ENCODE measurements around the gene GTF3C2. TPM values are rescaled to one million over a fixed set of nuclear protein-coding genes. Genes with fewer than 3 reads are reported as not detected.

The GTF3C2 gene
- total RNA-seq, 1 experiment from 2014 or later: 109 TPM

- no peak overlapping the region for H2BK12ac ChIP-seq (ENCODE audit: insufficient read length, low read depth, low read length)
- H3K4me1 ChIP-seq (ENCODE audit: insufficient read depth, low read length): peaks cover 3% of the 10 kb centered on the region; the same call in 1 of the 2 replicates
- no peak for DNase-seq
- WGBS (ENCODE audit: extremely low coverage, insufficient read length, low lambda C conversion rate): no CpG with 5 or more reads among the region's 6 CpGs
- H3K4ac ChIP-seq (ENCODE audit: low read depth, low read length): no peak overlapping the region
- Mint-ChIP-seq H3K27me3 (ENCODE audit: low read depth) (no peaks in the 10 kb centered on the region), H3K27ac (peak overlapping the region in 1 of 3 experiments; percentile 9; a peak in 2 of 7 replicates), H3K4me3 (peak overlapping the region in 1 of 2 experiments; percentile 42; a peak in 3 of 5 replicates), H3K4me1 (peaks cover 16 to 22% of the 10 kb centered on the region in 2 experiments), H3K36me3 (ENCODE audit: insufficient read depth in 1 of 3, low read depth in 3 of 3) (peaks cover 43 to 70% (median 69%) of the 10 kb centered on the region in 3 experiments; a peak in 6 of 7 replicates), H3K9me3 (peaks cover 0 to 3% of the 10 kb centered on the region in 2 experiments; a peak in 1 of 5 replicates)
- H3K18ac ChIP-seq (ENCODE audit: insufficient read length, low read depth, low read length): no peak overlapping the region
- no peak overlapping the region for H2BK15ac ChIP-seq (ENCODE audit: low read depth, low read length)
- H3K9ac ChIP-seq (ENCODE audit: extremely low read depth, insufficient read length, low read length): no peak overlapping the region
- H3K79me2 ChIP-seq (ENCODE audit: insufficient read depth, low read length): peaks cover 5% of the 10 kb centered on the region; the same call in 1 of the 2 replicates
- no peak overlapping the region for H4K5ac ChIP-seq (ENCODE audit: insufficient read length, low read depth, low read length)
- H3K23me2 ChIP-seq (ENCODE audit: insufficient read length, low read depth, low read length, poor library complexity, severe bottlenecking): peaks cover 12% of the 10 kb centered on the region
- H2BK120ac ChIP-seq (ENCODE audit: low read depth, low read length, poor library complexity, severe bottlenecking): no peak overlapping the region
- H3T11ph ChIP-seq (ENCODE audit: low read length): no peak overlapping the region
- no peak overlapping the region for H3K14ac ChIP-seq (ENCODE audit: insufficient read depth, low read length)
- H3K23ac ChIP-seq (ENCODE audit: insufficient read length, low read depth, low read length): no peak overlapping the region
- H3K79me1 ChIP-seq (ENCODE audit: insufficient read depth, low read depth, low read length, poor library complexity, severe bottlenecking): peaks cover 3% of the 10 kb centered on the region
- no peak overlapping the region for H2AK5ac ChIP-seq (ENCODE audit: insufficient read length, low read length)
- no peak for TF ChIP-seq CTCF (conservative IDR thresholded peaks at IDR 0.05)
- H4K91ac ChIP-seq (ENCODE audit: insufficient read length, low read depth, low read length): no peak overlapping the region
- no peak overlapping the region for H2BK5ac ChIP-seq (ENCODE audit: insufficient read length, low read length)
- H3K27me3 ChIP-seq (ENCODE audit: insufficient read depth, low read length): no peaks in the 10 kb centered on the region
- H3K9me3 ChIP-seq (ENCODE audit: control insufficient read depth, low read depth, low read length): no peaks in the 10 kb centered on the region
- no peak overlapping the region for H2BK20ac ChIP-seq (ENCODE audit: low read depth, low read length, poor library complexity, severe bottlenecking)
- H4K8ac ChIP-seq (replicated peaks; ENCODE audit: insufficient read length, low read depth, low read length): no peak overlapping the region
- H2AFZ ChIP-seq (ENCODE audit: low read length): no peak overlapping the region
- no peaks in the 10 kb centered on the region for H4K20me1 ChIP-seq (ENCODE audit: control insufficient read depth, insufficient read depth, insufficient read length)
- no peak overlapping the region for H3K4me2 ChIP-seq (ENCODE audit: insufficient read depth, insufficient read length, low read length)
- H3K56ac ChIP-seq (ENCODE audit: insufficient read length, low read depth, low read length): no peak overlapping the region
- no peak overlapping the region for H3K27ac ChIP-seq (ENCODE audit: insufficient read length, low read depth, low read length)
These were observed 16.4 kb upstream of the GTF3C2 start for GRCh38 chr2:27372937-27373336.
